Kidney capillary endothelial cell (primary cell): ENCODE measurements around the gene MAGI2.

Experiments
- DNase-seq: peaks from one replicate; pipeline ENCODE4 v3.0.0-alpha.2; 2018; ENCODE audit warnings: low spot score

MAGI2 gene

DNA sequence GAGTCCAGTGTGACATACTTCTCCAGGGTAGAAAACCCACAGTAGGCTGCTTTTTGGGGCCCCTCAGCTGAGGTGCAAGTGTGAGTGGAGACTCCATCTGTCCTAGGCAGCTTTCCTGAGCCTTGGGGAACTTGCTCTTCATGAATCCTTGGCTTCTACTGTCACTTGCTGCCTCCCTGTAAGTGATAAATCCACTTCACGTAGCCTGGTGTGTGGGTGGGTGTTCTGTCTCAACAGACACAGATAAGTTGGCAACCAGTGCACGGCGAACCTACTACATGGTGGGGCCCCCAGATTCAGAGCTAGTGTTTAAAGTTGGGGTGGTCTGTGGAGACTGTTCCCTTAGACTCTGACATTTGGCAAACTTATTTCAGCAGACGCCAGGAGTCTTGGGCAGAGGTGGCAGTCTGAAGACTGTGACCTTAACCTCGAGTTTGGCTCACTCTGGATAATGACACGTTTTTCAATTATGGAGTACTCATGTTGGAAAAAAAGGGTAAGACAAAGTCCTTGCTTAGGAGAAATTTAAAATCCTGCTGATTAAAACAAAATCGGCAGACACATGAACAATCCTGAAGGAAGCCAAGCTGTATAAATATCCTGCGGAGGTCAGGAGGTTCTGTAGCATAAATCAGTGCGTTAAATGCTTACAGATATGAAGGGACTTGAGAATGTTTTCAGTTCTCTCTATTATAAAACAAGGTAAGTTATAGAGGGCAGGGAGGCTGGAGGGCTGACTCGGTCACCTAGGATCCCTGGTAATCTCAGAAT is 1278.0 kb downstream of the MAGI2 start:
- no peak for DNase-seq

GRCh38 chr7:78173666-78174065 is 1279.8 kb downstream of the MAGI2 start:
- no peak for DNase-seq

DNA sequence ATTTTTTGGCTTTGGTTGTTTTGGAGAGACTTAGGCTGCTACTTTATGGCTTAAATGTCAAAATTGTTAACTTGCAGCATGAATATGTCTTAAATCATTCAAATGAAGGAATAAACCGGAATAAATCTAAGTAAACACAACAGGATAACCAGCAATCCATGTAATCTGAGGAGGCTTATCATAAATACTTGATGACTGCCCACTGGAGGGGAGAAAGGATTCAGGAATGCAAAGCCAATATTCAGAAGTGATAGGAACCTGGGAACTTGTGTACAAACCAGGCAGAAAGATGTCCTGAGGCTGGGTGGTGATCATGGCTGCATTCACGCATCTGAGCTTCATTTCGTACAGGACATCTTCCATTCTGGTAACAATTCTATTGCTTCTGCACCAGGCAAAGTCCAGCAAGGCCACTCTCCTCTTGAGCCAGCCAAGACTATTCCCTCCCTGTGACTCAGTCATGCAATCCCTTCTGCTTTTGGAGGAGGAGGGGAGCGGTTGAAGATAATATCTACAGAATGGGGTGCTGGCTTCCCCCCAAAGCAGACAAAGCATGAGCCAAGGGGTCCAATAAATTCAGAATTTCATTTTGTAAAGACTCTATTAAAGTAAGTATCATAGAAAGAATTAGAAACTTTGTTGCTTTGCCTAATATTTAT is 1280.4 kb downstream of the MAGI2 start:
- DNase-seq: no peak

- DNase-seq: no peak
Measured at GRCh38 chr7:78172267-78172757, 1281.2 kb downstream of the MAGI2 start.

- no peak for DNase-seq
Measured at GRCh38 chr7:78171398-78171797, 1282.1 kb downstream of the MAGI2 start.

GRCh38 chr7:78170815-78171214 is 1282.7 kb downstream of the MAGI2 start:
- no peak for DNase-seq

- no peak for DNase-seq
Measured at GRCh38 chr7:78169992-78170391, 1283.5 kb downstream of the MAGI2 start.

DNA sequence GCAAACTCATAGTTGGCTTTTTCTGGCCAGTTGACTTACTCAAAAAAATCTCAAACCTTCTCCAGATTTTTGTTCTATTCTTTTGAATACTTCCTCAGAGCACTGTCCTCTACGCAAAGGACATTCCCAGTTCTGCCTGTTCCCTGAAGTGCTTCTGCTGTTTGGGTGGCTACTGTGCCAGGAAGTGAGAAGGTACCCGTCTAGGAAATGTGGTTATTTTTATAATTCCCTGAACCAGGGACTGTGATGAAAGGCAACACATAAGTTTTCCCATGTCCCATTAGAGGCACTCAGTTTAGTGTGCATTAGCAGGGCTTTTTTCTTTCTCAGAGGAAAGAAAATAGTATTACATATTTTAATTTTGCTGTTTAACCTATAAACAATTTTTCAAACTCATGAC is 1284.6 kb downstream of the MAGI2 start:
- DNase-seq: no peak

DNA sequence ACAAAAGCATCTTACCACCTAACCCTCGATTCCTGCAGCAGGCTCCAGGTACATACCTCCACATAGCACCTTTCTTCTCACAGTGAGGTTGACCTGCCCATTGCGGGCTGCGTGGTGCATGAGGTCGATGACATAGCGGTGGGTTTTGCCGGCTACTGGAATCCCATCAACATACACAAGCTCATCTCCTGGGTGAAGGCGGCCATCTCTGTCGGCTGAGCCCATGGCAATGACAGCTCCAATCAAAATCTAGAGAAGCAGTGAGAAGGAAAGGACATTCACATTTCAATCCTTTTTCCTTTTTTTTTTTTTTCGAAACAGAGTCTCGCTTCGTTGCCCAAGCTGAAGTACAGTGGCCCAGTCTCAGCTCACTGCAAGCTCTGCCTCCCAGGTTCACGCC is 1285.6 kb downstream of the MAGI2 start:
- DNase-seq: no peak

- no peak for DNase-seq
Measured at GRCh38 chr7:78165854-78166253, 1287.6 kb downstream of the MAGI2 start.

DNA sequence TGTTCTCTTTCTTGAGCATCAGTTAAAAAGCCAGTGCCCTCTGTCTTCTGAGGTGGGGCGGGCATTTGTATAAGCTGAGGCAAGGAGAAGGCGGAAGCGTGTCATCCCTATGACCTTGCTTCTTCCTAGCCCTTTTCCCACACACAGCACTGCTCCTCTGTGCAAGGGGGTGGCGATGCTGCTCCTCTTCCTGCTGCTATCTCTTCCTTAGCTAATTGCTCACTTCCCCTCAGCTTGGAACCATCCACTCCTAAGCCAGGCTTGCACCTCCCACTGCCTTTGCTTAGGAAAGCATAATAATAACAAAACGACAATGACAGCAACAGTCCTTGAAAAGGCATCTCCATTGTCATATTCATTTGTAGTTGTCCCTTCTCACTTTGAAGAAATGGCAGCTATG is 1288.0 kb downstream of the MAGI2 start:
- no peak for DNase-seq

DNA sequence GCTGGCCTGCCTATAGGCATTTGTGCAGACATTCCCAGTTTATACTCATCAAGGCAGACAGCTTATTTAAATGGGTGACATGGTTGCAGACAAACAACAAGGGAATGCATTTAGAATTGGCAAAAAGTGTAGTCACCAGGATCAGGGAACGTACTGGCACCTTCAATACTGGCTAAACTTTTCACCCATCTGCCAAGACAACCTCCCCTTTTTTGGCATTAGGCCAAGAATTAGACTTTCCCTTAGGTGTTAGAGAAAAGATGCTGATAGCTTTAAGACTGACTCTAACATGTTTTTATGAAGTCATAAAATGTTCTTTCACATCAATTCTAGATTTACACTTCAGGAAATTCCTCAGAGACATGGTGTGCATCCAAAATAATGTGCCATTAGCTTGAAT is 1289.0 kb downstream of the MAGI2 start:
- no peak for DNase-seq

GRCh38 chr7:78161781-78162180 is 1291.7 kb downstream of the MAGI2 start:
- no peak for DNase-seq

GRCh38 chr7:78159545-78159944 is 1293.9 kb downstream of the MAGI2 start:
- DNase-seq: no peak

DNA sequence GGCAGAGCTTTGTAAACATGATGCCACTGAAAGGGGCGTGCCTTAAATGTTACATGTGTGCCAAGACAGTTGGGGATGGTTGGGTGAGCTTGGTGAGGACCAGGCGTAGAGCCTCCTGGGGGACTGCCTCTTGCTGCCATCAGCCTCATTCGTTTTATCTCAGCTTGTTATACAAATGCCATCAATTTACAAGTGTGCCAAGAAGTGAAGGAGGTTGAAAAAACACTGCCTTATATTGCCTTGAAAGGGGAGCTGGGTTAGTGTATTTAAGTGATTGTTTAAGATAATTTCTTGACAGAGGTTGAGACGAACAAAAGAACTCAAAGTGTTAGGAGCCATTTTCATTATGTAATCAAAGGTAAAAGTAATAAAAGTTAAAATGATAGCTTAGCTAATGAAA is 1300.2 kb downstream of the MAGI2 start:
- DNase-seq: no peak

DNA sequence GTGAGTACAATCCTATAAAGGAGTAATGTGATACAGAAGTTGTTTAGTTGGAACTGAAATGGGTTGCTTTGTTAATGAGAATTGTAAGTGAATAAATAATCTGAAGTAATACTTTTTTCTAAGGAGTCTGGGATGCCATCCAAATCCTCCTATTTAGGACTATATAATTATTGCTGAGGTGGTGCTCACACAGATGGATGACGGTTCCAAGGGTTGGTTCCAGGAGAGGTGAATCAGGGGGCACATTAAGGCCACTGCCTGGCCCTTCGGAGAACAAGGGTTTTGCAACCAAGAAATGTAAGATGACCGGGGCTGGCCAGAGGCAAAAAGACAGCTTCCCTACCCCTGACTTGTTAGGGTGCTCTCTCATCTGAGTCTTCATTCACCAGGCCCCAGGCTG is 1302.2 kb downstream of the MAGI2 start:
- no peak for DNase-seq

- DNase-seq: no peak
Measured at GRCh38 chr7:78149787-78150186, 1303.7 kb downstream of the MAGI2 start.

DNA sequence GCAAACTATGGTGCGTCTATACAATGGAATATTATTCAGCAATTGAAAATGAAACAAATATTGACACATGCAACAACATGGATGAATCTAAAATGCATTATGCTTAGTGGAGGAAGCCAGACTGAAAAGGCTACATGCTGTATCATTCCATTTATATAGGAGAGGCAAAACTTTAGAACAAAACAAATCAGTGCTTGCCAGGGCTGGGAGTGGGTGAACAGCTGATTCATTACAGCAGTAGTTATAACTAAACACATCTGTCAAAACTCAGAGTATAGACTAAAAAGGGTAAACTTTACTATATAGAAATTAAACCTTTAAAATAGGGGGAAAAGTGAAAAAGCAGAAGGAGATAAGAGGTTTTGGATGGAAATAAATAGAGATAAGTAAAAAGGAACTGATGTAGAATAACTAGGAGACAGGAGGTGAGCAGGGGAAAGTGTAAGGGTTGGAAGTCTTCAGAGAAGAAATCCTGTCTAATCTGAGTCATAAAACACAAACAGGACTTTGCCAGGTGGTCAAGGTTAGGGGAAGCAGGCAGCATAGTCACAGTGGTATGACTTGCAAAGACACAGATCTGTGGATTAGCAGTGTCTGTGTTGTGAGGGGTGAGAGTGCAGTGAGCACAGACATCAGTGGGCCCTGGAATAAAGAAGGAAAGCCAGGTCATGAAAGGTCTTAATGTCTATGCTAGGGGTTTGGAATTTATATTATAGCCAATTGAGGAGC is 1305.1 kb downstream of the MAGI2 start:
- DNase-seq: no peak

- no peak for DNase-seq
Measured at GRCh38 chr7:78146546-78146945, 1306.9 kb downstream of the MAGI2 start.

- DNase-seq: no peak
Measured at GRCh38 chr7:78143661-78144060, 1309.8 kb downstream of the MAGI2 start.

GRCh38 chr7:78141522-78142281 is 1311.8 kb downstream of the MAGI2 start:
- no peak for DNase-seq

DNA sequence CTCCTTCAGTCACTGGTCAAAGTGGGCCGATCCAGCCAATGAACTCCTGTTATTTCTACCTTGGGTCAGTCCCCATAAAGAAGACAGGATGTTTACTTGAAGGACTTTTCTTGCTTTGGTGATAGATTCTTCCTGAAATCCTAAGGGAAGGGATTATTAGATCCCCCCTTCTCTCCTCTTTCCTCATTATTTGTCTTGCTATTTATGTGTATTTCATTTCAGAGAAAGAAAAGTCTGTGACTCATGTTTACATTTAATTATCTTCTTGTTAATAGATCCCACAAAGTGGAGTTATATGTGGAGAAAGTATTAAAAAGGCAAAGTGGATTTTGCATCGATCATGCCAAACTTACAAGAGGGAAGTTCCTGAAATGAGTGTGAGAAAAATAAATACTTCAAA is 1313.4 kb downstream of the MAGI2 start:
- DNase-seq: no peak
